ENCODE results near the gene BTBD6.

BTBD6 gene

GRCh38 chr14:105214324-105214915, 33.9 kb upstream of the BTBD6 start:
- no peak for DNase-seq (ENCODE audit: low read depth in 1 of 2, low spot score in 1 of 2)
- in situ Hi-C loops (cut with HindIII; ENCODE audit: low pct_unique_long_range_greater_than_20kb, low sequenced_read_pairs): no loop called here
- TF ChIP-seq JUND (IDR thresholded peaks at IDR 0.05; ENCODE audit: low read depth): no peak

DNA sequence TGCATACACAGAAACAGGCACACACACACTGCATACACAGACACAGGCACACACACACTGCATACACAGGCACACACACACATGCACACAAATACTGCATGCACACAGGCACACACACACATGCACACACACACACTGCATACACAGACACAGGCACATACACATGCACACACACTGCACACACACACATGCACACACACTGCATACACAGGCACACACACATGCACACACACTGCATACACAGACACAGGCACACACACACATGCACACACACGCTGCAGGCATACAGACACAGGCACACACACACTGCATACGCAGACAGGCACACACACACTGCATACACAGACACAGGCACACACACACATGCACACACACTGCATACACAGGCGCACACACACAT, 32.7 kb upstream of the BTBD6 start:
- TF ChIP-seq JUND (IDR thresholded peaks at IDR 0.05; ENCODE audit: low read depth): no peak
- DNase-seq (ENCODE audit: low read depth in 1 of 2, low spot score in 1 of 2): no peak
- in situ Hi-C loops (cut with HindIII; ENCODE audit: low pct_unique_long_range_greater_than_20kb, low sequenced_read_pairs): no loop called here

DNA sequence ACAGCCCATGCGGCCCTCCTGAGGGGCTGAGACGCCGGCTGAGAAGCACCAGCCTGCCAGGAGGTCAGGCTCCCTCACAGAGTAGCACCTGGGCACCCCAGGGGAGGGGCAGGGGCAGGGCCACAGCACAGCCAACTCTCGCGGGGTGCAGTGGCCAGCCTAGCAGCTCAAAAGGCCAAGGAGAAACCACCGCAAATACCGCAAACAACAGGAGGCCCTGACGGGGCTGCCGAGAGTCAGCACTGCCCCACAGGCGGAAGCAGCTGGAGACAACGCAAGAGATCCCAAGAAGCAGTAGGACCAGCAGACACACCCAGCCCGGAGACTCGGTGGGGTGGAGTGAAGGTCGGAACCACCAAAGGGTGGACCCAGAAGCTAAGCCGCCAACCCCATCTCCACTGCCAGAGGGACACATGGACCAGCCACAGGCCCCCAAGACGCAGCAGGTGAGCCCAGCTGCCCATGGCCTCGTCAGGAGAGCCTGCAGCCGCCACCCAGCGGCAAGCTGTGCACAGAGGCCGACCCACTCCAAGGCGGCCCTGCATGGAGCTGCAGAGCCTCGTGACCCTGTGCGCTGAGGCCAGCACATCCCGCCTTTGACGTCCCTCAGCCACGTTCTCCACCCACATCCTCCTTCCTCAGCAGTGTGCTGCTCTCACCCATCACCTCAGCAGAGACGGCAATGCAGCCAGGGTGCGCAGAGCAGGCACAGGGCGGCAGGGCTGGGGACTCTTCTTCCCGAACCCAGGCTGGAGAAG, 31.7 kb upstream of the BTBD6 start:
- DNase-seq (ENCODE audit: low read depth in 1 of 2, low spot score in 1 of 2): no peak
- in situ Hi-C loops (cut with HindIII; ENCODE audit: low pct_unique_long_range_greater_than_20kb, low sequenced_read_pairs): no loop called here
- no peak for TF ChIP-seq JUND (IDR thresholded peaks at IDR 0.05; ENCODE audit: low read depth)

- in situ Hi-C loops (cut with HindIII; ENCODE audit: low pct_unique_long_range_greater_than_20kb, low sequenced_read_pairs): no loop called here
- DNase-seq (ENCODE audit: low read depth in 1 of 2, low spot score in 1 of 2): no peak
- TF ChIP-seq JUND (IDR thresholded peaks at IDR 0.05; ENCODE audit: low read depth): no peak
Measured at GRCh38 chr14:105217774-105218173, 30.6 kb upstream of the BTBD6 start.

DNA sequence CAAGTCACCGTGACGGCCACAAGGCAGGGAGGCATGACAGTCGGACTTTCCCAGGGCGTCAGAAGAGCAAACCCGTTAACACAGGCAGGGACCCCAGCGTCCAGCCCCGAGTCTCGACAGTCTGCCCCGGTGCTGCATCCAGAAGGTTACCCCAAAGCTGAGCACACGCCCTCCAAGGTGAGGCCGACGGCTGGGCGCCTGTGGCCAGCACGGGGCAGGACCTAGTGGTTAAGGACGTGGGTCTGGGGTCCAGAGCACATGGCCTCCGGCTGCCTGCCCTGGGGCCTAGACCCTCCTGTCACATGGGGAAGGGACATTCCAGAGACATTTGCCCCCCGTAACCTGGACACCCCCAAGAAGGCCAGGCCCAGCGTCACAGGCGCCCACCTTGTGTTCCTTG, 29.7 kb upstream of the BTBD6 start:
- TF ChIP-seq JUND (IDR thresholded peaks at IDR 0.05; ENCODE audit: low read depth): no peak
- in situ Hi-C loops (cut with HindIII; ENCODE audit: low pct_unique_long_range_greater_than_20kb, low sequenced_read_pairs): no loop called here
- no peak for DNase-seq (ENCODE audit: low read depth in 1 of 2, low spot score in 1 of 2)

DNA sequence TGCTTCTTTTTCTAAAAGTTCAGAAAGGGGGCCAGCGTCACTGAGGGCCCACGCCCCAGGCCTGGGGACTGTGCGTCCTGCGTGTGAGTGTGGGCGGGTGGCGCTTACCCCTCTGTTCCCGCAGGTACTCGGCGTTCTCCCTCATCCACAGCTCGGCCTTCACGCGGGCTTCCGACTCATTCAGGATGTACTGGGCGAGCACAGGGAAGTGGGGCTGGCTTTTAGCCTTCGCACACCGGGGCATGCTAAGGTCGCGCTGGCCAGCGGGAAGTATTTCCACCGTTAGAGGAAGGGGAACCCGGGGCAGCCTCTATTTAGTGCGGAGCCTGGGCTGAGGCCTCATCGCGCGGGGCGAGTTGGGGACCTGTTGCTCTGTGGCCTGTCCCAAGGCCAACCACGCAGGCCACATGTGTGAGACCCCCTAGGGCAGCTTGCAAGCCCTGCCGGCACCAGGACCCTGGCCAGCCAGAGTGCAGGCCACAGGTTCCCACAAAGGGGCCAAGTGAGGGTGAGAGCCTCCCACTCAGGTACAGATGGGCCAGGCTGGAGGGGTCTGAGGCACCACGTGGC, 29.2 kb upstream of the BTBD6 start:
- TF ChIP-seq JUND (IDR thresholded peaks at IDR 0.05; ENCODE audit: low read depth): no peak
- DNase-seq (ENCODE audit: low read depth in 1 of 2, low spot score in 1 of 2): no peak
- in situ Hi-C loops (cut with HindIII; ENCODE audit: low pct_unique_long_range_greater_than_20kb, low sequenced_read_pairs): no loop called here

DNA sequence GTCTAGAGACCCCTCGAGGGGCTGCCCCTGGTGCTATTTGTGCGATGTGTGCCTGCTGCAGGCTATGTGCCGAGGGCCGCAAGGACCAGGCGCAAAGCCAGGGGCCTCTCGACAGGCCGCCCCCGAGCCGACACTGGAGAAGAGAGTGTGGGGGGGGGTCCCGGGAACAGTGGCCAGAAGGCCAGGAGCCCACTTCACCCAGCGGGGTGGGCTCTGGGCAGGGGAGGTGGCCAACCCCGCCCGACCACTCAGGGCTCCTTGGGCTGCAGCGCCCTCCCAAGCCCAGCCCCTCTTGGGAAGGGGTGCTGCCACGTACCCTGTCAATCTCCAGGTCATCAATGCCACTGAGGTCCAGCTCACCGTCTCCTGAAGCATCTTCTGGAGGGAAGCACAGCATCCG, 28.6 kb upstream of the BTBD6 start:
- in situ Hi-C loops (cut with HindIII; ENCODE audit: low pct_unique_long_range_greater_than_20kb, low sequenced_read_pairs): no loop called here
- DNase-seq (ENCODE audit: low read depth in 1 of 2, low spot score in 1 of 2): no peak
- no peak for TF ChIP-seq JUND (IDR thresholded peaks at IDR 0.05; ENCODE audit: low read depth)

GRCh38 chr14:105220699-105221597, 27.4 kb upstream of the BTBD6 start:
- TF ChIP-seq JUND (IDR thresholded peaks at IDR 0.05; ENCODE audit: low read depth): no peak
- no peak for DNase-seq (ENCODE audit: low read depth in 1 of 2, low spot score in 1 of 2)
- in situ Hi-C loops (cut with HindIII; ENCODE audit: low pct_unique_long_range_greater_than_20kb, low sequenced_read_pairs): no loop called here

DNA sequence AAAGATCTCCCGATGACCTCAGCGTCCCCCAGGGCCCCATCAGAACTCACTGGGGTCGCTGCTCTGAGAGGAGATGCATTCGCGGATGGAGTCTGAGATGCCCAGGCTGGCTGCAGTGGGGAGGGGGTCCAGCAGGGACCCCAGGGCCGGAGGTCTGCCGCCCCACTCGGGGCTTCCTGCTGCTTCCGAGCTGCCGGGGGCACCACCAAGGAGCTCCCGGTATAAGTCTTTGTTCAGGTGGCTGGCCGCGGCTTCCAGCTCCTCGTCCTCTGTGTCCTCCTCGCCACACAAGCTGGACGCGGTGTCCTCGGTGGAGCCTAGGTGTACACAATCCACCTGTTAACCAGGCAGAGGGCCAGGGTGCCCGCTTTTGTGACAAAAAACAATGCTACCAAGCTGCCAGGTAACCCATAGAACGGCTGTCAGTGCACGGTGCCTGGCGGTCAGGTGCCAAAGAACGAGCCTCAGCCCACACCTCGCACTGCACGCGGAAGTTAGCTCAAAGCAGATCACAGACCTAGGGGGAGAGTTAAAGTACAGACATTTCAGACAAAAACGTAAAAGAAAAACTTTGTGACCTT, 26.6 kb upstream of the BTBD6 start:
- DNase-seq (ENCODE audit: low read depth in 1 of 2, low spot score in 1 of 2): no peak
- no peak for TF ChIP-seq JUND (IDR thresholded peaks at IDR 0.05; ENCODE audit: low read depth)
- in situ Hi-C loops (cut with HindIII; ENCODE audit: low pct_unique_long_range_greater_than_20kb, low sequenced_read_pairs): no loop called here

DNA sequence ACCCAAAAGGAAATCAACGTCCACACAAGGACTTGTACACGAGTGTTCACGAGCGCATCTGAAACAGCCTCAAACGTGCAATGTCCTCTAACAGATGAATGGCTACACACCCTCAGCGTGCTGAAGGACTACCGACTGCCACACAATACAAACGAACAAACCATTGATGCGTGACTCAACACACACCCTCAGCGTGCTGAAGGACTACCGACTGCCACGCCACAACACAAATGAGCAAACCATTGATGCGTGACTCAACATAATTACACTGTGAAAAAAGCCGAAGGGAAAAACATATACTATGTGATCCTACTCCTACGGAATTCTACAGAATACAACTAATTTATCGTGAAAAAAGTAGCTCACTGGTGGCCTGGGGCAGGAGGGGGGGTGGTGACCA, 25.1 kb upstream of the BTBD6 start:
- in situ Hi-C loops (cut with HindIII; ENCODE audit: low pct_unique_long_range_greater_than_20kb, low sequenced_read_pairs): no loop called here
- TF ChIP-seq JUND (IDR thresholded peaks at IDR 0.05; ENCODE audit: low read depth): no peak
- no peak for DNase-seq (ENCODE audit: low read depth in 1 of 2, low spot score in 1 of 2)

GRCh38 chr14:105223770-105224544, 24.4 kb upstream of the BTBD6 start:
- DNase-seq (ENCODE audit: low read depth in 1 of 2, low spot score in 1 of 2): no peak
- in situ Hi-C loops (cut with HindIII; ENCODE audit: low pct_unique_long_range_greater_than_20kb, low sequenced_read_pairs): no loop called here
- no peak for TF ChIP-seq JUND (IDR thresholded peaks at IDR 0.05; ENCODE audit: low read depth)

All from T47D (cell line).